Upper lobe of right lung (tissue), 1 donor: ENCODE results near the gene CLSTN2. TPM values are rescaled to one million over a fixed set of nuclear protein-coding genes. Genes with fewer than 3 reads are reported as not detected.

Experiments
- ATAC-seq: fragments of 200-7000 bp; cut with Tn5 transposase; one replicate; pipeline ENCODE4 v1.9.1; 2020; ENCODE audit warnings: mild to moderate bottlenecking, moderate library complexity
- DNase-seq: peaks from one replicate; pipeline ENCODE4 v3.0.0-alpha.2; 2020
- H3K27ac ChIP-seq: fragments of 200-600 bp; one replicate; pipeline ENCODE4 v1.8.0; 2022
- H3K27me3 ChIP-seq: fragments of 200-600 bp; one replicate; pipeline ENCODE4 v1.8.0; 2022; ENCODE audit warnings: mild to moderate bottlenecking
- H3K36me3 ChIP-seq: fragments of 200-600 bp; one replicate; pipeline ENCODE4 v1.8.0; 2022
- H3K4me1 ChIP-seq: fragments of 200-600 bp; one replicate; pipeline ENCODE4 v1.8.0; 2022
- H3K4me3 ChIP-seq: fragments of 200-600 bp; one replicate; pipeline ENCODE4 v1.8.0; 2022; ENCODE audit warnings: mild to moderate bottlenecking
- H3K9me3 ChIP-seq: fragments of 200-600 bp; one replicate; pipeline ENCODE4 v1.8.0; 2022
- intact Hi-C: fragments of 100-400 bp; cut with DNase I; formaldehyde crosslinking; loops from one replicate; pipeline ENCODE4 v1.11.0; 2022
- total RNA-seq: library from RNA; stranded (reverse); fragmentation: NEBNext Ultra II Directional; extraction: Animal tissue kit (Norgen Biotek cat#: 25700); gene quantifications from one replicate; pipeline ENCODE4 v1.2.1, GENCODE V29; 2021
- TF ChIP-seq, protein P1 (sequence below): fragments of 200-600 bp; IDR thresholded peaks from one replicate; pipeline ENCODE4 v1.8.0; 2022; ENCODE audit warnings: antibody characterized with exemption
- donor health status: DM: no; HTN: yes; CAD: no; lungs with severe emphysema.

The CLSTN2 gene
- total RNA-seq, 1 donor from 2014 or later, result 3.0 TPM

DNA sequence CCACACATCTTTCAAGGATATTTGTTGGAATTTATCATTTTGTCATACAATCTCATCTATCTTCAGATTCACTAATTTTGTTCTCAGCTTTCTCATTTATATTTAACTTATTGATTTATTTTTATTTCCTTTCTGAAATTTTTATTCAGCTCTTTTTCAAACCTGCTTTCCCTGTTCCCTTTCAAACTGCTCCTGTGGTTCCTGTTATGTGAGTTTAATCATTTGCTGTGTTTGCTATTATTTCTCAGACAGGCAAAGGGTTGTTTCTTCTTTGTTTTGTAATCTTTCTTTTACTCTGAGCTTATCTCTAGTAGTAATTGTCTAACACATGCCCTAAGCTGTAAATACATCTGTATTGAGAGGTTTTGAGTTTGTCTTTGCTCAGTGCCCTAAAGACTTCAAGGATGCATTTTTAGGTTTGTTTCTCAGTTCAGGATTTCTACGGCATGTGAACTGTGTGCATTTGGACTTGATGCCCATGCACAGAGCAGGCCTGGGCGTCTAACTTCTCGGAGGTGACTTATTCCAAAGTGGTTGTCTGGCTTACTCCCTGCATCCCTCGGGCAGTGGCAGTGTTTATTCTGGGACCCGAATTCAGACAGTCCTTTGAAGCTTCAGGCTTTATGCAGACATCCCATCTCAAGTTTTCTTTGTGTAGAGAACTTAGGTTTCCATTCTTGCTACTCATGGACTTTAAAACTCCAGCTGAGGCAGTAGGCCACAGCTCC is 587.8 kb downstream of the CLSTN2 start:
- H3K4me1 ChIP-seq, result no peaks in the 10 kb centered on the region
- no peaks in the 10 kb centered on the region for H3K27me3 ChIP-seq
- DNase-seq, result no peak
- TF ChIP-seq, protein P1, sequence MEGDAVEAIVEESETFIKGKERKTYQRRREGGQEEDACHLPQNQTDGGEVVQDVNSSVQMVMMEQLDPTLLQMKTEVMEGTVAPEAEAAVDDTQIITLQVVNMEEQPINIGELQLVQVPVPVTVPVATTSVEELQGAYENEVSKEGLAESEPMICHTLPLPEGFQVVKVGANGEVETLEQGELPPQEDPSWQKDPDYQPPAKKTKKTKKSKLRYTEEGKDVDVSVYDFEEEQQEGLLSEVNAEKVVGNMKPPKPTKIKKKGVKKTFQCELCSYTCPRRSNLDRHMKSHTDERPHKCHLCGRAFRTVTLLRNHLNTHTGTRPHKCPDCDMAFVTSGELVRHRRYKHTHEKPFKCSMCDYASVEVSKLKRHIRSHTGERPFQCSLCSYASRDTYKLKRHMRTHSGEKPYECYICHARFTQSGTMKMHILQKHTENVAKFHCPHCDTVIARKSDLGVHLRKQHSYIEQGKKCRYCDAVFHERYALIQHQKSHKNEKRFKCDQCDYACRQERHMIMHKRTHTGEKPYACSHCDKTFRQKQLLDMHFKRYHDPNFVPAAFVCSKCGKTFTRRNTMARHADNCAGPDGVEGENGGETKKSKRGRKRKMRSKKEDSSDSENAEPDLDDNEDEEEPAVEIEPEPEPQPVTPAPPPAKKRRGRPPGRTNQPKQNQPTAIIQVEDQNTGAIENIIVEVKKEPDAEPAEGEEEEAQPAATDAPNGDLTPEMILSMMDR, result no peak
- no peaks in the 10 kb centered on the region for H3K36me3 ChIP-seq
- H3K4me3 ChIP-seq, result no peak overlapping the region
- ATAC-seq, result no peak
- H3K27ac ChIP-seq, result no peak overlapping the region
- no peaks in the 10 kb centered on the region for H3K9me3 ChIP-seq
- intact Hi-C loops, result no loop called here

DNA sequence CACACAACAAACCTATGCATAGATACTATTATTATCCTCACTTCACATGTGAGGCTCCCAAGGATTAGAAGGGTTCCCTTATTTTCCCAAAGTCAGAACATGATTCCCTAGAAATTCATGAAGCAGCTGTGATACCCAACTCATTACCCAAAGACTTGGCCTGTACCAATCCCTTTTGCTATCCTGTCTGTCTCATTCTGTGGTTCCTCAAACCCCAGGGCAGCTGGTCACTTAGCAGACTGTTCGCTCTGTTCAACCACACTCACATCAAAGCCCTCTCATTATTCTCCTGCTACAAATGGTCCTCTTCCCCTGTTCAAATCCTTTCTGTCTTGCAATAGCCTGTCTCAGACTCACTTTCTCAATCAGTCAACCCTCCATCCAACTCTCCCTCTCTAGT is 588.6 kb downstream of the CLSTN2 start:
- Histone ChIP-seq H3K4me1 (no peaks in the 10 kb centered on the region), H3K27me3 (no peaks in the 10 kb centered on the region), H3K36me3 (no peaks in the 10 kb centered on the region), H3K4me3 (no peak overlapping the region), H3K27ac (no peak overlapping the region), H3K9me3 (no peaks in the 10 kb centered on the region)
- DNase-seq (no peak), ATAC-seq (no peak)
- TF ChIP-seq, protein P1, result no peak
- intact Hi-C loops, result no loop called here

DNA sequence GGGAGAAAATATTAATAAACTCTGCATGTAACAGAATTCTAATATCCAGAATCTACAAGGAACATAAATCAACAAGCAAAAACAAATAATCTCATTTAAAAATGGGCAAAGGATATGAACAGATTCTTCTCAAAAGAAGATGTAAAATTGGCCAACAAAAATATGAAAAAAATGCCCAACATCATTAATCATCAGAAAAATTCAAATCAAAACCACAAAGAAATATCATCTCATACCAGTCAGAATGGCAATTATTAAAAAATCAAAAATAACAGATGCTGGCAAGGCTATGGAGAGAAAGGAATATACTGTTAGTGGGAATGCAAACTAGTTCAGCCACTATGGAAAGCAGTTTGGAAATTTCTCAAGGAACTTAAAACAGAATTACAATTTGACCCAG is 592.2 kb downstream of the CLSTN2 start:
- no peak overlapping the region for H3K27ac ChIP-seq
- intact Hi-C loops, result no loop called here
- H3K4me3 ChIP-seq, result no peak overlapping the region
- no peaks in the 10 kb centered on the region for H3K27me3 ChIP-seq
- no peaks in the 10 kb centered on the region for H3K9me3 ChIP-seq
- no peaks in the 10 kb centered on the region for H3K4me1 ChIP-seq
- H3K36me3 ChIP-seq, result no peaks in the 10 kb centered on the region
- DNase-seq (no peak), ATAC-seq (no peak)
- TF ChIP-seq, protein P1, result no peak

DNA sequence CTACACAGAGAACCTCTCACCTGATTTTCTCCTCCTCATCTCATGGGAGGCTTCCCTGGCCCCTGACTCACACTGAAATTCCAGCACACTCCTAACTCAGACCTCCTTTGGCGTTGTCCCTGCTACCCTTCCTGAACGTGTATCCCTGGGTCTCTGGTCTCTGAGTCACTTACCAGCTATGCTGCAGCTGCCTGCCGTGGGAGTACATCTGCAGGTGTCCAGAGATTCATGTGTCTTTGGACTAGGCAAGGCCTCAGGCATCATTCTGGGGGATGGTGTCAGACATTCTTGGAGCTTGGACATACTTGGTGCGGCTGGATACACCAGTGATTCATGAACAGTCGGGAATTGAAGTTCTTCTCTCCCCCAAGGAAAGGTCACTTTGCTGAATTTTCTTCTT is 594.1 kb downstream of the CLSTN2 start:
- TF ChIP-seq, protein P1, result no peak
- H3K4me3 ChIP-seq, result no peak overlapping the region
- no peaks in the 10 kb centered on the region for H3K4me1 ChIP-seq
- no peak for DNase-seq
- no peaks in the 10 kb centered on the region for H3K9me3 ChIP-seq
- ATAC-seq, result no peak
- no peak overlapping the region for H3K27ac ChIP-seq
- H3K27me3 ChIP-seq, result no peaks in the 10 kb centered on the region
- no peaks in the 10 kb centered on the region for H3K36me3 ChIP-seq
- intact Hi-C loops, result no loop called here

DNA sequence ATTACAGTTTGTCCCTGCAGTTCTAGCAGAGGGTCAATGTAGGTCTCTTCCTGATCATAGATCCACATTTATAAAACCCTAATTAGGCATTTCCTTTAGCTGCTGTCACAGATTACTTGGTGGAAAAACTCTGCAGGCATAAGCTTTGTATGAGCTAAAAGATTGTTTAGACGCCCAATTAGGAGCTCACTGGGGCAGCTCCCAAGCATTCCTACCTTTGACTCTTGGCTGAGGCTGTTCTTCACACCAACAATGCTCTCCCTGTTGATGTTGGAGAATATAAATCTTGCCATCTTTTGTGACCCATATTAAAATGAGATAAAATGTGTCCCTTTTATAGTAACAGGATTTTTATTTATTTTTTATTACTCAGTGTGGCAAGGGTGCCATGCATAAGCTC is 594.6 kb downstream of the CLSTN2 start:
- peaks cover 2% of the 10 kb centered on the region for H3K9me3 ChIP-seq
- H3K36me3 ChIP-seq, result no peaks in the 10 kb centered on the region
- intact Hi-C loops, result no loop called here
- no peak overlapping the region for H3K4me3 ChIP-seq
- no peaks in the 10 kb centered on the region for H3K4me1 ChIP-seq
- TF ChIP-seq, protein P1, result no peak
- no peaks in the 10 kb centered on the region for H3K27me3 ChIP-seq
- no peak for ATAC-seq
- H3K27ac ChIP-seq, result no peak overlapping the region
- DNase-seq, result no peak

DNA sequence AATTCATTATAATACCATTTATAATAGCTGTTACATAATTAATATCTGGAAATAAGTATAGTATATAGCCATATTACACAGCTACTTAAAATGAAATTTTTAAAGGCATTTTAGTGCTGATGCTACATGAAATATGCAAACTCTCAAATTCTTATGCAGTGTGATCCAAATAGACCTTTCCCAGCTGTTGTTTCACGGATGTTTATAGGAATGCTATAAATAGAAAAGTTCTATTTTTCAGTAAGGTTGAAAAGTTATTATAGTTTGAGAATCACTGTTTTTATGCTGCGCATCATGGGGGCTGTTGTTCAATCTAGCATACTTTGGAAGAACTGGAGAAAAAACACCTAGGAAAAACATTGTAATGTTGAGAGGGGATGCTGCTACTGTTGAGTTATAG is 595.1 kb downstream of the CLSTN2 start:
- ATAC-seq (no peak), DNase-seq (no peak)
- TF ChIP-seq, protein P1, result no peak
- intact Hi-C loops, result no loop called here
- peaks cover 3% of the 10 kb centered on the region for H3K9me3 ChIP-seq
- no peak overlapping the region for H3K27ac ChIP-seq
- no peak overlapping the region for H3K4me3 ChIP-seq
- H3K4me1 ChIP-seq, result no peaks in the 10 kb centered on the region
- H3K27me3 ChIP-seq, result no peaks in the 10 kb centered on the region
- H3K36me3 ChIP-seq, result no peaks in the 10 kb centered on the region
